ENCODE results near the gene CCR2.
"Not testable (repeated sequence)": the region's sequence is repeated elsewhere in the genome, so short reads cannot be mapped to it uniquely, and the experiment has no call there.

CCR2 gene

GRCh38 chr3:46383211-46383950 is 29.5 kb downstream of the CCR2 start:
- Mint-ChIP-seq H3K27ac (no peak overlapping the region), H3K4me1 (peaks cover 42% of the 10 kb centered on the region)
- no peak for DNase-seq (ENCODE audit: low spot score in 2 of 2)

GRCh38 chr3:46383951-46384330 is 30.0 kb downstream of the CCR2 start:
- Mint-ChIP-seq H3K27ac (no peak overlapping the region), H3K9me3 (no peaks in the 10 kb centered on the region), H3K4me3 (no peak overlapping the region), H3K36me3 (no peaks in the 10 kb centered on the region), H3K4me1 (peaks cover 40% of the 10 kb centered on the region)
- DNase-seq (ENCODE audit: low spot score in 2 of 2) = no peak
- ATAC-seq = no peak

More at GRCh38 chr3:46383211-46383950, 29.5 kb downstream of the CCR2 start:
- H3K36me3 Mint-ChIP-seq = peaks cover 4% of the 10 kb centered on the region
- no peak overlapping the region for H3K4me3 Mint-ChIP-seq
- ATAC-seq = peak; percentile 34
- no peaks in the 10 kb centered on the region for H3K9me3 Mint-ChIP-seq

- DNase-seq (ENCODE audit: low spot score in 2 of 2) = no peak
- H3K4me1 Mint-ChIP-seq = peaks cover 26% of the 10 kb centered on the region
- no peaks in the 10 kb centered on the region for H3K36me3 Mint-ChIP-seq
- H3K4me3 Mint-ChIP-seq = no peak overlapping the region
- H3K9me3 Mint-ChIP-seq = no peaks in the 10 kb centered on the region
- no peak overlapping the region for H3K27ac Mint-ChIP-seq
- ATAC-seq = peak; percentile 71
These were observed 32.3 kb downstream of the CCR2 start for GRCh38 chr3:46386205-46386604.

GRCh38 chr3:46388847-46389246 is 34.9 kb downstream of the CCR2 start:
- H3K4me3 Mint-ChIP-seq; H3K27ac Mint-ChIP-seq; ATAC-seq; H3K36me3 Mint-ChIP-seq; DNase-seq (ENCODE audit: low spot score in 2 of 2); H3K9me3 Mint-ChIP-seq: not testable (repeated sequence)
- H3K4me1 Mint-ChIP-seq = peaks cover 16% of the 10 kb centered on the region

GRCh38 chr3:46389306-46389705 is 35.4 kb downstream of the CCR2 start:
- ATAC-seq = no peak

GRCh38 chr3:46391526-46391925 is 37.6 kb downstream of the CCR2 start:
- DNase-seq (ENCODE audit: low spot score in 2 of 2); H3K9me3 Mint-ChIP-seq; H3K4me3 Mint-ChIP-seq; ATAC-seq; H3K36me3 Mint-ChIP-seq; H3K27ac Mint-ChIP-seq: not testable (repeated sequence)
- H3K4me1 Mint-ChIP-seq = peaks cover 21% of the 10 kb centered on the region

More at GRCh38 chr3:46389306-46389705, 35.4 kb downstream of the CCR2 start:
- no peaks in the 10 kb centered on the region for H3K36me3 Mint-ChIP-seq
- peaks cover 14% of the 10 kb centered on the region for H3K4me1 Mint-ChIP-seq
- H3K4me3 Mint-ChIP-seq = no peak overlapping the region
- H3K27ac Mint-ChIP-seq = no peak overlapping the region
- no peak for DNase-seq (ENCODE audit: low spot score in 2 of 2)
- H3K9me3 Mint-ChIP-seq = no peaks in the 10 kb centered on the region

- no peak overlapping the region for H3K4me3 Mint-ChIP-seq
- H3K9me3 Mint-ChIP-seq = no peaks in the 10 kb centered on the region
- peaks cover 26% of the 10 kb centered on the region for H3K4me1 Mint-ChIP-seq
- DNase-seq (ENCODE audit: low spot score in 2 of 2) = no peak
- no peaks in the 10 kb centered on the region for H3K36me3 Mint-ChIP-seq
- H3K27ac Mint-ChIP-seq = no peak overlapping the region
- no peak for ATAC-seq
These were observed 39.1 kb downstream of the CCR2 start for GRCh38 chr3:46393011-46393410.

GRCh38 chr3:46393554-46394434 is 39.9 kb downstream of the CCR2 start:
- Mint-ChIP-seq H3K9me3 (no peaks in the 10 kb centered on the region), H3K27ac (no peak overlapping the region), H3K4me1 (peaks cover 26% of the 10 kb centered on the region), H3K4me3 (no peak overlapping the region), H3K36me3 (no peaks in the 10 kb centered on the region)
- ATAC-seq (no peak), DNase-seq (ENCODE audit: low spot score in 2 of 2) (no peak)

- H3K4me1 Mint-ChIP-seq = peaks cover 26% of the 10 kb centered on the region
- no peak overlapping the region for H3K4me3 Mint-ChIP-seq
- ATAC-seq (no peak), DNase-seq (ENCODE audit: low spot score in 2 of 2) (no peak)
- H3K9me3 Mint-ChIP-seq = no peaks in the 10 kb centered on the region
- peak overlapping the region; percentile 3 for H3K27ac Mint-ChIP-seq
- H3K36me3 Mint-ChIP-seq = no peaks in the 10 kb centered on the region
These were observed 41.3 kb downstream of the CCR2 start for GRCh38 chr3:46395210-46395661.

GRCh38 chr3:46395766-46396530 is 42.0 kb downstream of the CCR2 start:
- Mint-ChIP-seq H3K4me3 (no peak overlapping the region), H3K4me1 (peaks cover 26% of the 10 kb centered on the region), H3K36me3 (no peaks in the 10 kb centered on the region), H3K9me3 (no peaks in the 10 kb centered on the region), H3K27ac (no peak overlapping the region)
- ATAC-seq = peak; percentile 65
- no peak for DNase-seq (ENCODE audit: low spot score in 2 of 2)

GRCh38 chr3:46397111-46397510 is 43.2 kb downstream of the CCR2 start:
- no peak overlapping the region for H3K4me3 Mint-ChIP-seq
- H3K36me3 Mint-ChIP-seq = no peaks in the 10 kb centered on the region
- no peak for DNase-seq (ENCODE audit: low spot score in 2 of 2)
- H3K9me3 Mint-ChIP-seq = no peaks in the 10 kb centered on the region
- peaks cover 26% of the 10 kb centered on the region for H3K4me1 Mint-ChIP-seq
- no peak overlapping the region for H3K27ac Mint-ChIP-seq
- no peak for ATAC-seq

GRCh38 chr3:46398186-46398955 is 44.5 kb downstream of the CCR2 start:
- Mint-ChIP-seq H3K36me3 (no peaks in the 10 kb centered on the region), H3K4me1 (peaks cover 26% of the 10 kb centered on the region), H3K27ac (no peak overlapping the region), H3K9me3 (no peaks in the 10 kb centered on the region), H3K4me3 (no peak overlapping the region)
- ATAC-seq (no peak), DNase-seq (ENCODE audit: low spot score in 2 of 2) (no peak)

GRCh38 chr3:46399098-46399497 is 45.2 kb downstream of the CCR2 start:
- no peak overlapping the region for H3K27ac Mint-ChIP-seq

GRCh38 chr3:46399557-46399956 is 45.6 kb downstream of the CCR2 start:
- DNase-seq (ENCODE audit: low spot score in 2 of 2) (no peak), ATAC-seq (peak; percentile 51)
- H3K36me3 Mint-ChIP-seq = no peaks in the 10 kb centered on the region
- H3K4me1 Mint-ChIP-seq = peaks cover 23% of the 10 kb centered on the region
- no peaks in the 10 kb centered on the region for H3K9me3 Mint-ChIP-seq
- no peak overlapping the region for H3K27ac Mint-ChIP-seq
- H3K4me3 Mint-ChIP-seq = no peak overlapping the region

More at GRCh38 chr3:46399098-46399497, 45.2 kb downstream of the CCR2 start:
- DNase-seq (ENCODE audit: low spot score in 2 of 2) = no peak
- H3K4me3 Mint-ChIP-seq = no peak overlapping the region
- no peak for ATAC-seq
- no peaks in the 10 kb centered on the region for H3K9me3 Mint-ChIP-seq
- H3K4me1 Mint-ChIP-seq = peaks cover 26% of the 10 kb centered on the region
- H3K36me3 Mint-ChIP-seq = no peaks in the 10 kb centered on the region
